Activated T-helper 17 cell treated with anti-CD3 and anti-CD28 coated beads, Interleukin-2, amount 50 U/mL, for 72 hours (primary cell): Measurements from ENCODE around the gene SIGLECL1. TPM values are rescaled to one million over a fixed set of nuclear protein-coding genes. Genes with fewer than 3 reads are reported as not detected.
A peak's percentile ranks its signal among the peaks of the same experiment; 100 is the strongest.

Experiments used
- ATAC-seq: fragments of 150-1000 bp; cut with Tn5 transposase; replicated peaks from 2 replicates; pipeline ENCODE4 v1.10.0; 2021; ENCODE audit warnings: mild to moderate bottlenecking, moderate library complexity
- H3K27ac Mint-ChIP-seq: one replicate; pipeline ENCODE4 v1.8.0; 2022; ENCODE audit warnings: mixed read lengths
- H3K27me3 Mint-ChIP-seq: one replicate; pipeline ENCODE4 v1.8.0; 2022; ENCODE audit warnings: mixed read lengths
- H3K36me3 Mint-ChIP-seq: one replicate; pipeline ENCODE4 v1.8.0; 2022; ENCODE audit warnings: low read depth, mild to moderate bottlenecking, mixed read lengths
- H3K4me1 Mint-ChIP-seq: one replicate; pipeline ENCODE4 v1.8.0; 2022; ENCODE audit warnings: mixed read lengths
- H3K4me3 Mint-ChIP-seq: one replicate; pipeline ENCODE4 v1.8.0; 2022; ENCODE audit warnings: mild to moderate bottlenecking, mixed read lengths
- H3K9me3 Mint-ChIP-seq: one replicate; pipeline ENCODE4 v1.8.0; 2022; ENCODE audit warnings: mixed read lengths
- total RNA-seq, 2 donors: library from RNA; stranded (reverse); gene quantifications; one replicate each; pipeline ENCODE4 v1.2.3, GENCODE V29; 2022

Gene SIGLECL1
- total RNA-seq, 2 donors from 2014 or later = 0.30 TPM; not detected in 1

GRCh38 chr19:51227966-51228365 is 22.9 kb upstream of the SIGLECL1 start:
- H3K27me3 Mint-ChIP-seq = peaks cover 58% of the 10 kb centered on the region
- H3K36me3 Mint-ChIP-seq = no peaks in the 10 kb centered on the region
- ATAC-seq = no peak
- no peaks in the 10 kb centered on the region for H3K9me3 Mint-ChIP-seq
- H3K27ac Mint-ChIP-seq = no peak overlapping the region
- no peaks in the 10 kb centered on the region for H3K4me1 Mint-ChIP-seq
- H3K4me3 Mint-ChIP-seq = no peak overlapping the region

- peaks cover 23% of the 10 kb centered on the region for H3K27me3 Mint-ChIP-seq
- no peaks in the 10 kb centered on the region for H3K36me3 Mint-ChIP-seq
- no peak for ATAC-seq
- no peaks in the 10 kb centered on the region for H3K4me1 Mint-ChIP-seq
- H3K9me3 Mint-ChIP-seq = no peaks in the 10 kb centered on the region
- H3K4me3 Mint-ChIP-seq = no peak overlapping the region
- no peak overlapping the region for H3K27ac Mint-ChIP-seq
These were observed 10.0 kb upstream of the SIGLECL1 start for GRCh38 chr19:51240866-51241265.

- H3K9me3 Mint-ChIP-seq = no peaks in the 10 kb centered on the region
- H3K27me3 Mint-ChIP-seq = peaks cover 23% of the 10 kb centered on the region
- no peaks in the 10 kb centered on the region for H3K36me3 Mint-ChIP-seq
- ATAC-seq = no peak
- no peak overlapping the region for H3K27ac Mint-ChIP-seq
- no peaks in the 10 kb centered on the region for H3K4me1 Mint-ChIP-seq
- no peak overlapping the region for H3K4me3 Mint-ChIP-seq
These were observed 7.8 kb upstream of the SIGLECL1 start for GRCh38 chr19:51242881-51243630.

GRCh38 chr19:51246164-51246552 is 4.7 kb upstream of the SIGLECL1 start:
- Mint-ChIP-seq H3K27ac (no peak overlapping the region), H3K4me3 (no peak overlapping the region), H3K36me3 (no peaks in the 10 kb centered on the region), H3K4me1 (no peaks in the 10 kb centered on the region), H3K27me3 (peaks cover 21% of the 10 kb centered on the region), H3K9me3 (no peaks in the 10 kb centered on the region)
- ATAC-seq = no peak

GRCh38 chr19:51247972-51248590 is 2.8 kb upstream of the SIGLECL1 start:
- Mint-ChIP-seq H3K27ac (no peak overlapping the region), H3K36me3 (no peaks in the 10 kb centered on the region)
- no peak for ATAC-seq

GRCh38 chr19:51251468-51251820 is 564 bp downstream of the SIGLECL1 start:
- no peak for ATAC-seq
- Mint-ChIP-seq H3K9me3 (no peaks in the 10 kb centered on the region), H3K36me3 (no peaks in the 10 kb centered on the region), H3K27me3 (peaks cover 16% of the 10 kb centered on the region), H3K4me1 (peaks cover 4% of the 10 kb centered on the region), H3K4me3 (no peak overlapping the region), H3K27ac (no peak overlapping the region)

More at GRCh38 chr19:51247972-51248590, 2.8 kb upstream of the SIGLECL1 start:
- peaks cover 4% of the 10 kb centered on the region for H3K4me1 Mint-ChIP-seq
- H3K27me3 Mint-ChIP-seq = peaks cover 19% of the 10 kb centered on the region
- no peaks in the 10 kb centered on the region for H3K9me3 Mint-ChIP-seq
- no peak overlapping the region for H3K4me3 Mint-ChIP-seq

GRCh38 chr19:51252306-51253079 is 1.6 kb downstream of the SIGLECL1 start:
- H3K36me3 Mint-ChIP-seq = no peaks in the 10 kb centered on the region
- peaks cover 4% of the 10 kb centered on the region for H3K4me1 Mint-ChIP-seq
- H3K9me3 Mint-ChIP-seq = no peaks in the 10 kb centered on the region
- no peak overlapping the region for H3K4me3 Mint-ChIP-seq
- H3K27me3 Mint-ChIP-seq = peaks cover 16% of the 10 kb centered on the region
- no peak for ATAC-seq
- H3K27ac Mint-ChIP-seq = no peak overlapping the region

- peaks cover 15% of the 10 kb centered on the region for H3K27me3 Mint-ChIP-seq
- H3K4me3 Mint-ChIP-seq = no peak overlapping the region
- no peaks in the 10 kb centered on the region for H3K36me3 Mint-ChIP-seq
- peaks cover 4% of the 10 kb centered on the region for H3K4me1 Mint-ChIP-seq
- ATAC-seq = no peak
- no peaks in the 10 kb centered on the region for H3K9me3 Mint-ChIP-seq
- no peak overlapping the region for H3K27ac Mint-ChIP-seq
These were observed 2.4 kb downstream of the SIGLECL1 start for GRCh38 chr19:51253088-51253806.

GRCh38 chr19:51256155-51256625 is 5.3 kb downstream of the SIGLECL1 start:
- H3K27me3 Mint-ChIP-seq = peaks cover 21% of the 10 kb centered on the region
- H3K27ac Mint-ChIP-seq = no peak overlapping the region
- H3K4me1 Mint-ChIP-seq = peaks cover 4% of the 10 kb centered on the region
- no peaks in the 10 kb centered on the region for H3K36me3 Mint-ChIP-seq
- no peak overlapping the region for H3K4me3 Mint-ChIP-seq
- no peaks in the 10 kb centered on the region for H3K9me3 Mint-ChIP-seq
- peak; percentile 49 for ATAC-seq

GRCh38 chr19:51257471-51257870 is 6.6 kb downstream of the SIGLECL1 start:
- no peak overlapping the region for H3K27ac Mint-ChIP-seq
- H3K27me3 Mint-ChIP-seq = peaks cover 16% of the 10 kb centered on the region
- no peak for ATAC-seq
- no peaks in the 10 kb centered on the region for H3K4me1 Mint-ChIP-seq
- no peak overlapping the region for H3K4me3 Mint-ChIP-seq
- no peaks in the 10 kb centered on the region for H3K9me3 Mint-ChIP-seq
- no peaks in the 10 kb centered on the region for H3K36me3 Mint-ChIP-seq

GRCh38 chr19:51258165-51259160 is 7.6 kb downstream of the SIGLECL1 start:
- Mint-ChIP-seq H3K27ac (no peak overlapping the region), H3K9me3 (no peaks in the 10 kb centered on the region), H3K27me3 (peaks cover 16% of the 10 kb centered on the region), H3K36me3 (no peaks in the 10 kb centered on the region), H3K4me1 (no peaks in the 10 kb centered on the region), H3K4me3 (no peak overlapping the region)
- no peak for ATAC-seq

GRCh38 chr19:51259348-51260245 is 8.7 kb downstream of the SIGLECL1 start:
- no peaks in the 10 kb centered on the region for H3K9me3 Mint-ChIP-seq
- peaks cover 23% of the 10 kb centered on the region for H3K27me3 Mint-ChIP-seq
- no peaks in the 10 kb centered on the region for H3K36me3 Mint-ChIP-seq
- no peak for ATAC-seq
- no peak overlapping the region for H3K4me3 Mint-ChIP-seq
- H3K4me1 Mint-ChIP-seq = no peaks in the 10 kb centered on the region
- H3K27ac Mint-ChIP-seq = no peak overlapping the region

- ATAC-seq = no peak
- Mint-ChIP-seq H3K4me1 (no peaks in the 10 kb centered on the region), H3K36me3 (no peaks in the 10 kb centered on the region), H3K27me3 (peaks cover 22% of the 10 kb centered on the region), H3K4me3 (no peak overlapping the region), H3K27ac (no peak overlapping the region), H3K9me3 (no peaks in the 10 kb centered on the region)
These were observed 12.9 kb downstream of the SIGLECL1 start for GRCh38 chr19:51263808-51264207.
